Endodermal cell (in vitro differentiated cells): Measurements from ENCODE around the gene PITPNM3. TPM values are rescaled to one million over a fixed set of nuclear protein-coding genes. Genes with fewer than 3 reads are reported as not detected.
A peak's percentile ranks its signal among the peaks of the same experiment; 100 is the strongest.

Experiments used
- DNase-seq: peaks from one replicate; pipeline ENCODE4 v3.0.0-alpha.2; 2017
- H3K27ac ChIP-seq: 2 replicates; pipeline ENCODE4 v1.5.1; 2013; ENCODE audit warnings: mild to moderate bottlenecking, low read depth, low read length, moderate library complexity
- H3K27me3 ChIP-seq: 2 replicates; pipeline ENCODE4 v1.6.1; 2013; ENCODE audit warnings: mild to moderate bottlenecking, low read length, moderate library complexity; ENCODE audit not compliant: insufficient read depth, control insufficient read depth, poor library complexity, severe bottlenecking
- H3K36me3 ChIP-seq: 2 replicates; pipeline ENCODE4 v1.7.0; 2013; ENCODE audit warnings: mild to moderate bottlenecking, low read length, moderate library complexity; ENCODE audit not compliant: control insufficient read depth, insufficient read depth
- H3K4me1 ChIP-seq: one replicate; pipeline ENCODE4 v1.7.0; 2013; ENCODE audit warnings: low read length; ENCODE audit not compliant: control insufficient read depth, insufficient read depth
- H3K4me3 ChIP-seq: 2 replicates; pipeline ENCODE4 v1.5.1; 2013; ENCODE audit warnings: mild to moderate bottlenecking, low read length, moderate library complexity
- H3K9ac ChIP-seq: 2 replicates; pipeline ENCODE4 v1.6.1; 2013; ENCODE audit warnings: mild to moderate bottlenecking, low read length, moderate library complexity; ENCODE audit not compliant: poor library complexity, severe bottlenecking; ENCODE audit errors: extremely low read depth
- H3K9me3 ChIP-seq: 2 replicates; pipeline ENCODE4 v1.6.1; 2013; ENCODE audit warnings: mild to moderate bottlenecking, low read length, moderate library complexity; ENCODE audit not compliant: control insufficient read depth
- H3K27ac Mint-ChIP-seq: 2 replicates; pipeline ENCODE4 v1.8.0; 2020; ENCODE audit warnings: mixed read lengths
- H3K27me3 Mint-ChIP-seq: 2 replicates; pipeline ENCODE4 v1.8.0; 2021; ENCODE audit warnings: mild to moderate bottlenecking, mixed read lengths; ENCODE audit not compliant: insufficient read depth
- H3K36me3 Mint-ChIP-seq: 2 replicates; pipeline ENCODE4 v1.8.0; 2020; ENCODE audit warnings: low read depth, mixed read lengths
- H3K4me1 Mint-ChIP-seq: 2 replicates; pipeline ENCODE4 v1.8.0; 2020; ENCODE audit warnings: mixed read lengths
- H3K4me3 Mint-ChIP-seq: 2 replicates; pipeline ENCODE4 v1.8.0; 2020; ENCODE audit warnings: mild to moderate bottlenecking, moderate library complexity, mixed read lengths
- H3K9me3 Mint-ChIP-seq: 2 replicates; pipeline ENCODE4 v1.8.0; 2020; ENCODE audit warnings: mild to moderate bottlenecking, mixed read lengths
- CTCF ChIP-seq: fragments of 200-600 bp; sonication (generic); conservative IDR thresholded peaks from 2 replicates; pipeline ENCODE4 v1.5.0; 2021; ENCODE audit warnings: antibody characterized with exemption, mild to moderate bottlenecking
- WGBS, 2 experiments: methylation state at CpG; one replicate each; pipeline versions ENCODE4 v1.1.5 to v1.1.7; 2013; ENCODE audit warnings: missing lambda C conversion rate in 2 of 2, mixed read lengths in 1 of 2; ENCODE audit not compliant: insufficient coverage in 1 of 2, insufficient read length in 1 of 2; 5-methylcytosine and 5-hydroxymethylcytosine counted together
- total RNA-seq, 2 donors: library from RNA; stranded (reverse); fragmentation: NEBNext Ultra II Directional in 1 of 2; extraction: Animal tissue kit (Norgen Biotek cat#: 25700) in 1 of 2; gene quantifications; 2 replicates in 1 of 2; 3 replicates in 1 of 2; pipeline ENCODE4 v1.2.1, GENCODE V29; 2021

Gene PITPNM3
- total RNA-seq, 2 donors from 2014 or later = 1.8 to 2.7 TPM

- 54 to 75% methylated on average over 10 to 15 of the region's 15 CpGs for WGBS, 2 experiments
- H3K4me3 Mint-ChIP-seq = peak overlapping the region; percentile 52
These were observed 60.8 kb downstream of the PITPNM3 start for GRCh38 chr17:6495450-6496115.

GRCh38 chr17:6494239-6494941 is 62.0 kb downstream of the PITPNM3 start:
- Mint-ChIP-seq H3K4me3 (no peak overlapping the region), H3K9me3 (no peaks in the 10 kb centered on the region), H3K27me3 (peaks cover 13% of the 10 kb centered on the region), H3K36me3 (no peaks in the 10 kb centered on the region), H3K27ac (no peak overlapping the region), H3K4me1 (peaks cover 23% of the 10 kb centered on the region)
- no peaks in the 10 kb centered on the region for H3K36me3 ChIP-seq
- no peak overlapping the region for H3K27ac ChIP-seq
- H3K9ac ChIP-seq = no peak overlapping the region
- no peaks in the 10 kb centered on the region for H3K4me1 ChIP-seq
- H3K9me3 ChIP-seq = no peaks in the 10 kb centered on the region
- DNase-seq = peak; percentile 44
- TF ChIP-seq CTCF = no peak
- WGBS, 2 experiments = 85 to 92% methylated on average over 3 to 5 of the region's 5 CpGs
- no peak overlapping the region for H3K4me3 ChIP-seq
- H3K27me3 ChIP-seq = no peaks in the 10 kb centered on the region

More at GRCh38 chr17:6495450-6496115, 60.8 kb downstream of the PITPNM3 start:
- peak overlapping the region; percentile 15 for H3K4me3 ChIP-seq
- Mint-ChIP-seq H3K4me1 (peaks cover 23% of the 10 kb centered on the region), H3K27ac (peak overlapping the region; percentile 83), H3K36me3 (no peaks in the 10 kb centered on the region), H3K9me3 (no peaks in the 10 kb centered on the region), H3K27me3 (peaks cover 13% of the 10 kb centered on the region)
- no peak overlapping the region for H3K27ac ChIP-seq
- no peaks in the 10 kb centered on the region for H3K4me1 ChIP-seq
- H3K36me3 ChIP-seq = no peaks in the 10 kb centered on the region
- peak; percentile 75 for TF ChIP-seq CTCF
- H3K9me3 ChIP-seq = no peaks in the 10 kb centered on the region
- peak; percentile 62 for DNase-seq
- H3K27me3 ChIP-seq = no peaks in the 10 kb centered on the region
- no peak overlapping the region for H3K9ac ChIP-seq

GRCh38 chr17:6492892-6493674 is 63.3 kb downstream of the PITPNM3 start:
- Histone ChIP-seq H3K4me1 (no peaks in the 10 kb centered on the region), H3K4me3 (no peak overlapping the region), H3K9ac (no peak overlapping the region), H3K27ac (no peak overlapping the region), H3K36me3 (no peaks in the 10 kb centered on the region), H3K27me3 (no peaks in the 10 kb centered on the region), H3K9me3 (no peaks in the 10 kb centered on the region)
- Mint-ChIP-seq H3K4me3 (no peak overlapping the region), H3K27me3 (peaks cover 7% of the 10 kb centered on the region), H3K27ac (no peak overlapping the region), H3K4me1 (peaks cover 23% of the 10 kb centered on the region), H3K9me3 (no peaks in the 10 kb centered on the region), H3K36me3 (no peaks in the 10 kb centered on the region)
- 90 to 94% methylated on average over 4 of the region's 4 CpGs for WGBS, 2 experiments
- peak; percentile 82 for DNase-seq
- TF ChIP-seq CTCF = no peak
